SK-N-MC (cell line): ENCODE data around the gene NRM.

ENCODE experiments used
- EZH2 ChIP-seq: fragments of 200-600 bp; sonication (generic); IDR thresholded peaks from one replicate; pipeline ENCODE4 v1.6.1; 2017; ENCODE audit warnings: antibody characterized with exemption
- FOXP2 ChIP-seq: optimal IDR thresholded peaks from 2 replicates; pipeline ENCODE3; 2011; ENCODE audit warnings: mild to moderate bottlenecking, moderate library complexity; ENCODE audit not compliant: insufficient read depth; ENCODE audit errors: extremely low read length, control extremely low read depth
- POLR2AphosphoS5 ChIP-seq: IDR thresholded peaks from 2 replicates; pipeline ENCODE4 v1.6.1; 2012; ENCODE audit warnings: mild to moderate bottlenecking, low read depth, low read length, borderline replicate concordance

GRCh38 chr6:30740540-30740870 is 49.7 kb upstream of the NRM start:
- TF ChIP-seq EZH2 (no peak), POLR2AphosphoS5 (no peak), FOXP2 (no peak)
